ENCODE data around the gene CXorf49B.
"Not testable (repeated sequence)": the region's sequence is repeated elsewhere in the genome, so short reads cannot be mapped to it uniquely, and the experiment has no call there.

CXorf49B gene

DNA sequence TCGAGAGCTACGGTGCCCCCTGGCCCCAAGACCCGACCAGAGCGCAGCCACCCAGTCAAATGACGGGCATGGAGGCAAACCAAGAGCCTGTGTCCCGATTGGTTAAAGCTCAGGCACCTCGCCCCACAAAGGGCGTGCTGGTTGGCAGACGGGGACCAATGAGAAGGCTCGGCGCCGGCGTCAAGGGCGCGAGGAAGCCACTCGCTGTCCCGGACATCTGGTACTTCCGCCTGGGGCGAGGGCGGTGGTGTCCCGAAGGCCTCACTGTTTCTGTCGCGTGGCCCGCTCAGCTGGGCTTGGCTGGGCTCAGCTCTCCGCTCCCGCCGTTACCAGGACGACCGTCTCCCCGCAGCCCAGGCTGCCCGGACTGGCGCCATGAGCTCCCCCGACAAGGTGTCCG is at the start of gene CXorf49B:
TSS of gene CXorf49B (plus strand) at position 301 of the 400 bp plus-strand sequence. CDS start at position 376, 75 bp downstream.
- DNase-seq (ENCODE audit: low read depth): not testable (repeated sequence)

DNA sequence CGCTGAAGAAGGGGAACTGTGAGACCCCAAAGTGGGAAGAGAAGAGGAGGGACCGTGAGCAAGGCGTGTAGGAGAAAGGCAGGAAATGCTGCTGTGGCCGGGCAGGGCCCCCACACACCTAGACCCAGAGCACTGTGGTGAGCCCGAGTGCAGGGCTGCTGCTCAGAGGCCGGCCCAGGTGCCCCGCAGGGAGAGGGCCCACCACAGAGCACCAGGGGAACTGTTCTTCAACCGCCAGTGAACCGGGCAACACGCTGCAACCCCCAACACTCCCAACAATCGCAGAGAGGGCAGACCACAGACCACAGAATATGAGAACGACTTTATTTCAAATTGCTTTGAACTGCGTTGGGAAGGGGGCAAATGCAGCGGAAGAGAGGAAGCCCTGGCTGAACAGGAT is 49.1 kb upstream of the CXorf49B start:
- not testable (repeated sequence) for DNase-seq (ENCODE audit: low read depth)

DNA sequence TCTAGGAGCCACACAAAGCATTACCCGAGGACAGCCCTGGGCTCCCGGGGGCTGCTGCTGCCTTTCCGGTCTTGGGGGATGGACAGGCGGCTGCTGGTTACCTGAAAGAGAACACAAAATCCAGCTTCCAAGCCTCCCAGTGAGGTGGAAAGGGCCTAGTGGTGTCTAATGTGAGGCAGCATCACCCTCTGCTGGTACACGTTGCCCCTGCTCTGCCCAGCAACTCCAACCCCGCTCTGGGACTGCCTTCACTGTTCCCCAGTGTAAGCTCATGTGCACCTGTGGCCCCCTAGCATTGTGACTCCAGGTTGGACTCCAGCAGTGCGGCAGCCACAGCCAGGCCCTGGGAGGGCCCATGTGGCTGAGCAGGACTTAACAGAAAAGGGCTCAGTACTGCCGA is 47.6 kb upstream of the CXorf49B start:
- not testable (repeated sequence) for DNase-seq (ENCODE audit: low read depth)

DNA sequence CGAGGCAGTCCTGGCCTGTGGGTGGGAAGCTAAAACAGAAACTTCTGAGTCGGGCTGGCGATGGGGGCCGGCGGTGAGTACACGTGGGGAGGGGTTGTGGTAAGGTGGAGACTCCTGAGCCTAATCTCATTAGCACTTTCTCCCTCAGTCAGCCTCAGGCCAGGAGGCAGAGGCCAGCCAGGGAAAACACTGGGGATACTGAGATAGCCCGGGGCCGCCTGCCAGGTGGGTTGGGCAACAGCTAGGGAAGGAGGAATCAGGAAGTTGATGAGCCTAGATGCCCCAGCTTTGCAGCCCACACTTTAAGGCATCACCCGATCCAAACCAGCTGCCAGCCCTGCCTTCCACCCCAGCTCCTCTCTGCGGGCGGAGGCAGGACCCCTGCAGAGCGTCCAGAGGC is 46.8 kb upstream of the CXorf49B start:
- not testable (repeated sequence) for DNase-seq (ENCODE audit: low read depth)

DNA sequence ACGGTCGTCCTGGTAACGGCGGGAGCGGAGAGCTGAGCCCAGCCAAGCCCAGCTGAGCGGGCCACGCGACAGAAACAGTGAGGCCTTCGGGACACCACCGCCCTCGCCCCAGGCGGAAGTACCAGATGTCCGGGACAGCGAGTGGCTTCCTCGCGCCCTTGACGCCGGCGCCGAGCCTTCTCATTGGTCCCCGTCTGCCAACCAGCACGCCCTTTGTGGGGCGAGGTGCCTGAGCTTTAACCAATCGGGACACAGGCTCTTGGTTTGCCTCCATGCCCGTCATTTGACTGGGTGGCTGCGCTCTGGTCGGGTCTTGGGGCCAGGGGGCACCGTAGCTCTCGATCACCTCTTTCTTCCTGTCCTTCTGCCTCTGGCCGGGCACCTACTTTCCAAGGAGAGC is 45.0 kb upstream of the CXorf49B start, which contains the start of gene CXorf49:
TSS of gene CXorf49 (minus strand) at position 101 of the 400 bp plus-strand sequence. CDS start 134 bp downstream, outside the sequence.
- DNase-seq (ENCODE audit: low read depth): not testable (repeated sequence)

DNA sequence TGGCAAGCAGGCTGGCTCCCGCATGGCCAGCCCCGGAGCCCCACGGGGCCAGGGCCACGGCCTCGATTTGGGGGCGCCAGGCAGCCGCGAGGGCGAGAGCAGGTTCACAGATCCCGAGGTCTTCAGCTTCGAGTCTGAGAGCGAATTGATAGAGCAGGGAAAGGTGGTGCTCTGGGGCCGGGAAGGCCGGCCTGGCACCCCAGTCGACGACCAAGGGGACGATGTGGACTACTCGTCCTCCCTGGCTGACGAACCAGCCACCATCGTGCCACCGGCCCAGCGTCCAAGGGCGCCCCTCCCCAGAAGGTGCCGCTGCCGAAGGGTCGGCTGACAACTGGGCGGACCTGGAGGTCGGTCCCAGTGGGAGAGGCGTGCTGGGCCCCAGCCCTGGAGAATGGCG is 44.0 kb upstream of the CXorf49B start:
- DNase-seq (ENCODE audit: low read depth): not testable (repeated sequence)

DNA sequence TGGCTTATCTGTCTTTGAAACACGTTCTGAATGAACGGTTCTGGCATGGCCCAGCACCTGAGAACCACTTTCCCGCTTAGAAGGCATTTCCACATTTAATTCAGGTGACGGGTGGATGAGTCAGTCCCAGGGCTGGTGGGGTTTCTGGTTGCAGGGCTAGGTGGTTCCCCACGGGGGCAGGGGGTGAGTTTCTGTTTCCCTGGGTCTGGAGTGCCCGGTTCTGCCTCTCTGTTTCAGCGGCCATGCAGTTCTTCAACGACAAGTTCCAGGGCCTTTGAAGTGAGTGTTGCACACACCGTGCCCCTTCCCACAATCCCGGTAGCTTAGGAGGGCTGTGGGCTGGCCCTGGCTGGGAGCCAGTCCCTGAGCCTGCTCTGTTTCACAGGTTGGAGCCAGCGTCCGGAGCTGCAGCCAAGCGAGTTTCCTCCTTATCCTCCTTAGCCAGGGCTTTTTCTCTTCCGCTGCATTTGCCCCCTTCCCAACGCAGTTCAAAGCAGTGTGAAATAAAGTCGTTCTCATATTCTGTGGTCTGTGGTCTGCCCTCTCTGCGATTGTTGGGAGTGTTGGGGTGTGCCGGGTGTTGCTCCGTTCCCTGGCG is 42.8 kb upstream of the CXorf49B start:
- not testable (repeated sequence) for DNase-seq (ENCODE audit: low read depth)

DNA sequence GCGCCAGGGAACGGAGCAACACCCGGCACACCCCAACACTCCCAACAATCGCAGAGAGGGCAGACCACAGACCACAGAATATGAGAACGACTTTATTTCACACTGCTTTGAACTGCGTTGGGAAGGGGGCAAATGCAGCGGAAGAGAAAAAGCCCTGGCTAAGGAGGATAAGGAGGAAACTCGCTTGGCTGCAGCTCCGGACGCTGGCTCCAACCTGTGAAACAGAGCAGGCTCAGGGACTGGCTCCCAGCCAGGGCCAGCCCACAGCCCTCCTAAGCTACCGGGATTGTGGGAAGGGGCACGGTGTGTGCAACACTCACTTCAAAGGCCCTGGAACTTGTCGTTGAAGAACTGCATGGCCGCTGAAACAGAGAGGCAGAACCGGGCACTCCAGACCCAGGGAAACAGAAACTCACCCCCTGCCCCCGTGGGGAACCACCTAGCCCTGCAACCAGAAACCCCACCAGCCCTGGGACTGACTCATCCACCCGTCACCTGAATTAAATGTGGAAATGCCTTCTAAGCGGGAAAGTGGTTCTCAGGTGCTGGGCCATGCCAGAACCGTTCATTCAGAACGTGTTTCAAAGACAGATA is 2.4 kb upstream of the CXorf49B start:
- not testable (repeated sequence) for DNase-seq (ENCODE audit: low read depth)

DNA sequence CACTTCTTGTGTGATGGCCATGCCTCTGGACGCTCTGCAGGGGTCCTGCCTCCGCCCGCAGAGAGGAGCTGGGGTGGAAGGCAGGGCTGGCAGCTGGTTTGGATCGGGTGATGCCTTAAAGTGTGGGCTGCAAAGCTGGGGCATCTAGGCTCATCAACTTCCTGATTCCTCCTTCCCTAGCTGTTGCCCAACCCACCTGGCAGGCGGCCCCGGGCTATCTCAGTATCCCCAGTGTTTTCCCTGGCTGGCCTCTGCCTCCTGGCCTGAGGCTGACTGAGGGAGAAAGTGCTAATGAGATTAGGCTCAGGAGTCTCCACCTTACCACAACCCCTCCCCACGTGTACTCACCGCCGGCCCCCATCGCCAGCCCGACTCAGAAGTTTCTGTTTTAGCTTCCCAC is 1.7 kb downstream of the CXorf49B start:
- not testable (repeated sequence) for DNase-seq (ENCODE audit: low read depth)

DNA sequence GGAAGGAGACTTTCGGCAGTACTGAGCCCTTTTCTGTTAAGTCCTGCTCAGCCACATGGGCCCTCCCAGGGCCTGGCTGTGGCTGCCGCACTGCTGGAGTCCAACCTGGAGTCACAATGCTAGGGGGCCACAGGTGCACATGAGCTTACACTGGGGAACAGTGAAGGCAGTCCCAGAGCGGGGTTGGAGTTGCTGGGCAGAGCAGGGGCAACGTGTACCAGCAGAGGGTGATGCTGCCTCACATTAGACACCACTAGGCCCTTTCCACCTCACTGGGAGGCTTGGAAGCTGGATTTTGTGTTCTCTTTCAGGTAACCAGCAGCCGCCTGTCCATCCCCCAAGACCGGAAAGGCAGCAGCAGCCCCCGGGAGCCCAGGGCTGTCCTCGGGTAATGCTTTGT is 2.5 kb downstream of the CXorf49B start:
- DNase-seq (ENCODE audit: low read depth): not testable (repeated sequence)

DNA sequence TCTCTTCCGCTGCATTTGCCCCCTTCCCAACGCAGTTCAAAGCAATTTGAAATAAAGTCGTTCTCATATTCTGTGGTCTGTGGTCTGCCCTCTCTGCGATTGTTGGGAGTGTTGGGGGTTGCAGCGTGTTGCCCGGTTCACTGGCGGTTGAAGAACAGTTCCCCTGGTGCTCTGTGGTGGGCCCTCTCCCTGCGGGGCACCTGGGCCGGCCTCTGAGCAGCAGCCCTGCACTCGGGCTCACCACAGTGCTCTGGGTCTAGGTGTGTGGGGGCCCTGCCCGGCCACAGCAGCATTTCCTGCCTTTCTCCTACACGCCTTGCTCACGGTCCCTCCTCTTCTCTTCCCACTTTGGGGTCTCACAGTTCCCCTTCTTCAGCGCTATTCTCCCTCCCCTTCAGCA is 4.0 kb downstream of the CXorf49B start:
- DNase-seq (ENCODE audit: low read depth): not testable (repeated sequence)

DNA sequence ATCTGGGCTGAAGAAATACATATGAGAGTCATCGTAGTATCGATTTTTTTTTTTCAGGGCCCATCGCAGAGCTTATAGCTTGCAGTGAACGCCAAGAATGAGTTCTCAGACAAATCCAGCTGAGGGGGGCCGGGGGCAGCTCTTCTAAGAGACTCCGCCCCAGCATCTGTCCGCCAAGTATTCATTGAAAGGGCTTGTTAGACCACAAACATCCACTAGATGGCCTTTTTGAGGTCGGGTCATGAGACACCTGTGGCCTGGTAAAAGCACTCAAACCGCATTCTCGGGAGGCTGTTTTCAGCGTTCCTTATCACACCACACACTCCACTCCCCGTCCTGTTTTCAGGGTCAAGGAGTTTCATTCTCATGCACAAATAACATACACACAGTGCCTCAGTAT is 15.2 kb downstream of the CXorf49B start:
- not testable (repeated sequence) for DNase-seq (ENCODE audit: low read depth)

DNA sequence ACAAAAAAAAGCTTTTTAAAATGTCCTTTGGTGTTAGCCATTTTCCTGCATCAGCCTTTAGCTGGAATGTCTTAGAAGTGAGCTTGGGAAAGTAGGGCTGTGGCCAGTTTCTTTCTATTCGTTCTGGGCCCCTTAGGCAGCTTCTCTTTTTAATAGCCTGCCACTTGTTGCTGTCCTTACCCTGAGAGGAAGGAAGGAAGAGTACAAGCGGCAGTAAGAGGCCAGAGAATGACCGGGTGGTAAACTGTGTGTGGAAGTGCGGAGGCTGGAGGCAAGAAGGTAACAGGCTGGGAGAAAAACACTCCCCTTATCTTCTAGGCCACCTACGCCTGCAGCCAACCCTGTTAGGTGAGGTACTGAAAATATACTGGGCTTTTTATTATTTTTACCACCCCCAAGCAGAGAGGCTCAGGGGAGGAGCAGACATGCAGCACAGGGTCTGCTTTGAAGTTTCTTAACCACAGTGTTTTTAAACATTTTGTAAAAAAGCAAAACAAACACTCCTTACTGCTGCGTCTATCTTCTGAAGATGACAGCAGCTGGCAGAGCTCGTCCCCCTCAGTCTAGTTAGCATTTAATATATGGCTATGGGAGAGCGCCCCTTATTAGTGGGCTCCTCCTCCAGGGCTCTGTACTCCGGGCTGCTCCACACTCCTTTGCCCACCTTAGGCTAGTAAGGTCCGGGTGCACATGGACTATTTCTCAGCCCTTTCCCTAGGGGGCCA is 19.2 kb downstream of the CXorf49B start:
- DNase-seq (ENCODE audit: low read depth): not testable (repeated sequence)

DNA sequence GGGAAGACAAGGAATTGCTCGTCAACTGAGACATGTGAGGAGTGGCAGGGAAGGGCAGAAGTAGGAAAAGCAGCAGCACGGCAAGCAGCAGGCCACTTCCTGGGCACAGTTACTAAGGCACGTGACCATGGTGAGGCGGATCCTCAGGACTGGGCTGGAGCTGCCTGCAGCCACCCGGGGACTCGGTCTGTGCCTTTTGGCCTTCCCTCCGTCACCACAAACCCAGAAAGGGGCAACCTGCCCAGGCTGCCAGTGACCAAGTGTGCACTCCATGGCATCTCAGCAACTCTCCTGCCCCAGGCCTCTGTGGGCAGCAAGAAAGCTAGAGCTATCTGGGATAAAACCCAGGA is 19.8 kb downstream of the CXorf49B start:
- DNase-seq (ENCODE audit: low read depth): not testable (repeated sequence)

DNA sequence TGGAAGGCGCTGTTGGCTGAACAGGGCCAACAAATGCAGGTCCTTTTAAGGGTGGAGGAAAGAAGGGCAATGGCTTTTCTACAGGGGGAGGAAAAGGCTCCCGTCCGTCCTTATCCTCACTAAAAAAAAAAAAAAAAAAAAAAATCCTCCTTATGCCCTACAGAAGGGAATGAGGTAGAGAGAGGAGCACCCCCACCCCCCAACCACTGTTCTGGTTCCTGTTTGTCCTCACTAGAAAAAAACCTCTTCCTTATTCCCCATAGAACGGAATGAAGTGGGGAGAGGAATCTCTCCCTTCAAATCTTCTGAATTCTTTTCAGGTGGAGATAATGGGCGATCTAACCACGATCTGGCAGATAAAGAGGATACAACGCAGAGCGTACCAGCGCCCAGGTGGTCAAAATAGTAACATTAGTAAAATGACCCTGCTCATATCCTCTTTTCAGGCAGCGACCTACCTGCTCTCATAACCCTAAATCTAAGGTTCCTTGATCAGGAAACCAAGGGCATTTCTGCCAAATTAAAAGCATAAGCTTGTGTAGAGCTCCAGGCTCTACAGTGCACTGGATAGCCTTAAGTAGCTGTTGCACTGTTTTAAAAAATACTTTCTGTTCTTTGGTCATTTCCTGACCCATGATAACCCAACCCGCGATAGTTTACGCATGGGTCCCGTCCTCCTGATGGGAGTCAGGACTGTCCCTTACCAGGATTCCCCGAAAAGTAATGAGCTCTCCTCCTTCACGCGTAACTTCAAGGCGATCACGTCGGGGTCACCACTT is 20.6 kb downstream of the CXorf49B start:
- not testable (repeated sequence) for DNase-seq (ENCODE audit: low read depth)

DNA sequence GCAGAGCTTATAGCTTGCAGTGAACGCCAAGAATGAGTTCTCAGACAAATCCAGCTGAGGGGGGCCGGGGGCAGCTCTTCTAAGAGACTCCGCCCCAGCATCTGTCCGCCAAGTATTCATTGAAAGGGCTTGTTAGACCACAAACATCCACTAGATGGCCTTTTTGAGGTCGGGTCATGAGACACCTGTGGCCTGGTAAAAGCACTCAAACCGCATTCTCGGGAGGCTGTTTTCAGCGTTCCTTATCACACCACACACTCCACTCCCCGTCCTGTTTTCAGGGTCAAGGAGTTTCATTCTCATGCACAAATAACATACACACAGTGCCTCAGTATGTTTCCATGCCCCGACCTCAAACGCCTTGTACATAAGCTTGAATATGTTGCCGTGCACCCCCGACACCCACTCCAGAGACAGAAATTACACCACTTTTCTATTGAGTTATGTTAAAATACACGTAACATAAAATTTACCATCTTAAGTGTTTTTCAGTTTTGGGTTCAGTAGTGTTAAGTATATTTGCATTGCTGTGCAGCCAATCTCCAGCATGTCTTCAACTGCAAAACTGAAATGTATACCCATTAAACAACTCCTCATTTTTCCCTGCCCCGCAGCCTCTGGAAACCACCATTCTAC is 21.3 kb downstream of the CXorf49B start:
- DNase-seq (ENCODE audit: low read depth): not testable (repeated sequence)

DNA sequence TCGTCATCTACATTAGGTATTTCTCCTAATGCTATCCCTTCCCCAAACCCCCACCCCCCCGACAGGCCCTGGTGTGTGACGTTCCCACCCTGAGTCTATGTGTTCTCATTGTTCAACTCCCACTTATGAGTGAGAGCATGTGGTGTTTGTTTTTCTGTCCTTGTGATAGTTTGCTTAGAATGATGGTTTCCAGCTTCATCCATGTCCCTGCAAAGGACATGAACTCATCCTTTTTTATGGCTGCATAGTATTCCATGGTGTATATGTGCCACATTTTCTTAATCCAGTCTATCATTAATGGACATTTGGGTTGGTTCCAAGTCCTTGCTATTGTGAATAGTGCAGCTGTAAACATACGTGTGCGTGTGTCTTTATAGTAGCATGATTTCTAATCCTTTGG is 43.3 kb downstream of the CXorf49B start:
- not testable (repeated sequence) for DNase-seq (ENCODE audit: low read depth)

DNA sequence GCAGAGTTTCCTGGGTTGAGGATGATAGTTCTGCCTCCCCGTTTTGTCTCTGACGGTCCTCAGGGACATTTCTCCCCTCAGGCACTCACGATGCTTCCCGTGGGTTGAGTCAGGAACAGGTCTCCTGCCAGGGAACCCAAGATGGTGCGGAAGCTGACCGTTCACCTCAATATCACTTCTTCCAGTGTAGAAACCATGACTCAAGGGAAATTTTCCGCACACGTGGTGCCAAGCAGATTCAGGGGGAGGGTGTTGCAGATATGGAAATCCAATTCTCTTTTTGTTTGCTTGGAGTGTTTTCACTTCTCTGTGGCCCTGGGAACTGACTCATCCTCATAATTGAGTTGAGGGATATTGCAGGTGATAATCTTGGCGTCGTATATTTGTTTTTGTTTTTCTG is 46.7 kb downstream of the CXorf49B start:
- DNase-seq (ENCODE audit: low read depth): no peak

DNA sequence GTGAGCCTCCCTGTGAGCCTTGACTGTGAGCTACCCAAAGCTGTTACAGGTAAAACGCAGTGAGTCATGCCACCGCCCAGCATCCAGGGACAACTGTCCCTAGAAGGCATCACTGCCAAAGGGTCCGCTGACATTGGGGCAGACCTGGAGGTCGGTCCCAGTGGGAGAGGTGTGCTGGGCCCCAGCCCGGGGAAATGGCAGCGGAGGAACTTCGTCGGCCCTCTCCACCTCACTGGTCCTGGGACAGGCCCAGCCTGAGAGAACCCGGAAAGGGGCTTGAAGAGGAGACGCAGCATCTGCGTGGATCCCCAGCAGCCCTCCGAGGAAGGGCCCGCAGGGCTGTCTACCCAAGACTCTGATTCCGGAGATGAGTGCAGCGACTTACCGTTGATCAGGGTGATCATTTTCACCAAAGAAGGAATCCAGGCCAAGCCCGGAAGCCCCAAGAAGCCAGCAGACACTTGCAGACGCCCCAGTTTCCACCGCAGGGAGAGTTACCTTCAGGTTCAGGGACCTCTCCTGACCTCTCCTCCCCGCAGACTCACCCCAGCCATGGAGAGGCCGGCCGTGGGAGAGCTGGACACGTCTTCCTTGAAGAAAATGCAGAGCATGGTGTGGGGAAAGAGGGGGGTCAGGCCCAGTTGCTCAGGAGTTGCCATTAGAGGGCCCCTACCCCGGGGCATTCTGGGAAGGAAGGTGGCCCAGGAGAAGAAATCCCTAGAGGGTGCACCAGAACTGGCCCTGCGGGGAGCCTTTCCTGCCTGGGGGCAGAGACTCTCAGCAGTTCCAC is 51.2 kb downstream of the CXorf49B start:
- DNase-seq (ENCODE audit: low read depth): no peak

DNA sequence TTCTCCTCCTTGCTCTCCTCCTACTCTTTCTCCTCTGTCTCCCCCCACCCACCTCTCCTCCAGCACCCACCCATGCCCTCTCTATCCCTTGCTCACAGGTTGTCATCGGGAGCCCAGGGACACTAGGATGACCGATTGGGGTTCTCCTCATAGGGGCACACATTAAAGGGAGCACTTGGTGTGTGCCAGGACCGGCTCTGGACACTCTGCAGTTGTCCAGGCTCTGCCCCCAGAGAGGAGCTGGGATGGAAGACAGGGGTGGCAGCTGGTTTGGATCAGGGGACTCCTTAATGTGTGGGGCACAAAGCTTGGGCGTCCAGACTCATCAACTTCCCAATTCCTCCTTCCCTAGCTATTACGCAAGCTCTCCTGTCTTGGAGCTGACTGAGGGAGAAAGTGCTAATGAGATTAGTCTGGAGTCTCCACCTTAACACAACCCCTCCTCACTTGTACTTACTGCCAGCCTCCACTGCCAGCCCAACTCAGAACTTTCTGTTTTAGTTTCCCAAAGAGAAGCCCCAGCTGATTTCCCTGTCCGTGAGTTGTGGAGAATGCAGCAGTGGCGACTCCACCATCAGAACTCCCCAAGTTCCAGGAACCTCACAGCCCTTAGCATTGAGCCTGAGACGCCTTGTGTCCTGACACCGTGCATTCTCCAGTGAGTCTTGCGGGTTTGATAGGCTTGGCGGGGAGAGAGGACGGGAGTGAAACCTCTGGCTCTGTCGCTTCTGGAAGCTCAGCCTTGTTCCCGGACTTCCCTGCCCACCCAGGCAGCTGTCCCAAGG is 52.2 kb downstream of the CXorf49B start:
- DNase-seq (ENCODE audit: low read depth): no peak

DNA sequence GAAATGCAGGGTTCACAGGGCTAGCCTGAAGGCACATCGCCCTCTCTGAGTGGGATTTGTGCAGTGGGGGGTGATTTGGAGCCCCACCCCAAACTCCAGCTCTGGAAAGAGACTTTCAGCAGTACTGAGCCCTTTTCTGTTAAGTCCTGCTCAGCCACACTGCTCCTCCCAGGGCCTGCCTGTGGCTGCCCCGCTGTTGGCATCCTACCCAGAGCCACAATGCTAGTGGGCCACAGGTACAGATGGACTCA is 52.7 kb downstream of the CXorf49B start:
- DNase-seq (ENCODE audit: low read depth): no peak

All from iris pigment epithelial cell (primary cell).